H1 (cell line): ENCODE results near the gene FBXL17. TPM values are rescaled to one million over a fixed set of nuclear protein-coding genes. Genes with fewer than 3 reads are reported as not detected.

Experiments
- SUZ12 ChIP-seq: fragments of 200-600 bp; sonication (generic); IDR thresholded peaks from 2 replicates; pipeline ENCODE4 v1.6.1; 2012; ENCODE audit warnings: mild to moderate bottlenecking, inconsistent platforms, low read length, moderate library complexity, mixed read lengths
- polyA plus RNA-seq, 7 experiments: library from polyadenylated mRNA; depleted of rRNA in 3 of 7; stranded (reverse) in 5 of 7; unstranded in 2 of 7; fragments of >200 nt in 5 of 7; fragments of 200-250 nt in 2 of 7; gene quantifications; 1 replicate in 5 of 7; 2 replicates in 1 of 7; 4 replicates in 1 of 7; pipeline versions ENCODE4 v1.2.1 to v1.2.3, GENCODE V29; 2011 to 2013; ENCODE audit warnings: missing spikeins in 2 of 7, mixed read lengths in 2 of 7
- total RNA-seq: library from RNA; stranded (reverse); fragmentation: NEBNext Ultra II Directional; extraction: Animal tissue kit (Norgen Biotek cat#: 25700); gene quantifications from 2 replicates; pipeline ENCODE4 v1.2.1, GENCODE V29; 2021

The FBXL17 gene
- total and polyA plus RNA-seq, 2 of the 8 experiments (the other 6 are each of a cell fraction or from before 2014, with no cell fraction given): 0.35 to 4.3 TPM

DNA sequence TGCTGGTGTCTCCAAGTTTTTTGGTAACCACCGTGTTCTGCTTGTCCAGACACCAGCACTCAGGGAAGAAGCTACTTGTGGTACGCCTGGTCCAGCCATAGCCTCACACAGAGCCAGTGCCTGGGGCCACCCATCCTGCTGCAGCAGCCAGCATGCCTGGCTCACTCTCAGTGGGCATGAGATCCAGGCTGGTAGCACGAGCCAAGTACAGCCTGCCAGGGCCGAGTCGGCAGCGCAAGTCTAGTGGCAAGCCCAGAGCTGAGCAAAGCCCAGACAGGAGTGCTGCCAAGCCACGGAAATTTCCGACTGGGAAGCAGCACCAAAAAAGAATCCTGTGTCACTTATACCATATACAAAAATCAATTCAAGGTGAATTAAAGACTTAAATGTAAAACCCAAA is 36.3 kb upstream of the FBXL17 start (continued):
- no peak for TF ChIP-seq SUZ12
- TF ChIP-seq, all 59 proteins: peak for 0
